Gastrocnemius medialis (tissue), 4 donors: ENCODE measurements around the gene FNDC11.

Experiments
- POLR2A ChIP-seq, 2 donors: fragments of 450-650 bp; IDR thresholded peaks; one replicate each; pipeline ENCODE4 v1.6.1; 2017; ENCODE audit warnings: antibody characterized with exemption in 2 of 2, mild to moderate bottlenecking in 2 of 2, moderate library complexity in 2 of 2
- TF ChIP-seq, protein P1 (sequence below), 5 experiments: fragments of 450-650 bp in 3 of 5; fragments of 200-600 bp in 2 of 5; sonication (generic) in 2 of 5; IDR thresholded peaks in 4 of 5; conservative IDR thresholded peaks in 1 of 5; 1 replicate in 4 of 5; 2 replicates in 1 of 5; pipeline ENCODE4 v1.5.1; 2016 to 2019; ENCODE audit warnings: antibody characterized with exemption in 5 of 5, mild to moderate bottlenecking in 3 of 5, moderate library complexity in 3 of 5

DNA sequence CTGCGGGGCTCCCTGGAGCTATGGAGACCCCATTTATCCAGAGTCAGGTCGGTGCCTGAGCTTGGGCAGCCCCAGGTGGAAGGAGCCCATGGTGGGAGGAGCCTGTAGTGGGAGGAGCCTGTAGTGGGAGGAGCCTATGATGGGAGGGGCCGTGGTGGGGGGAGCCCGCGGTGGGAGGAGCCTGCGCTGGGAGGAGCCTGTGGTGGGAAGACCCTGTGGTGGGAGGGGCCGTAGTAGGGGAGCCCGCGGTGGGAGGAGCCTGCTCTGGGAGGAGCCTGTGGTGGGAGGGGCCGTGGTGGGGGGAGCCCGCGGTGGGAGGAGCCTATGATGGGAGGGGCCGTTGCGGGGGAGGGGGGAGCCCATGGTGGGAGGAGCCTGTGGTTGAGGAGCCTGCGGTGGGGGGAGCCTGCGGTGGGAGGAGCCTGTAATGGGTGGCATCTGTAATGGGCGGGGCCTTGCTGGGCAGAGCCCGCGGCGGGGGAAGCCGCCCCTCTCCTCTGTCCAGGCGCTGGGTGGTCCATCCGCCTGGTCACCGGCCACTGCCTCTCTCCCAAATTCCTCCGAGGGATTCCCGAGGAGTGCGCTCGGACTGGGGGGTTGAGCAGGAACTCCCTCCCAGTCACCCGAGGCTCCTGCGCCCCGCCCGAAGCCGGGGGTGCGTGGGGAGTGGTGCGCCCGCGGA is 567 bp upstream of the FNDC11 start:
- TF ChIP-seq POLR2A (IDR thresholded peaks at IDR 0.05) = peak in 1 of 2 donors; percentile 22
- TF ChIP-seq, protein P1, sequence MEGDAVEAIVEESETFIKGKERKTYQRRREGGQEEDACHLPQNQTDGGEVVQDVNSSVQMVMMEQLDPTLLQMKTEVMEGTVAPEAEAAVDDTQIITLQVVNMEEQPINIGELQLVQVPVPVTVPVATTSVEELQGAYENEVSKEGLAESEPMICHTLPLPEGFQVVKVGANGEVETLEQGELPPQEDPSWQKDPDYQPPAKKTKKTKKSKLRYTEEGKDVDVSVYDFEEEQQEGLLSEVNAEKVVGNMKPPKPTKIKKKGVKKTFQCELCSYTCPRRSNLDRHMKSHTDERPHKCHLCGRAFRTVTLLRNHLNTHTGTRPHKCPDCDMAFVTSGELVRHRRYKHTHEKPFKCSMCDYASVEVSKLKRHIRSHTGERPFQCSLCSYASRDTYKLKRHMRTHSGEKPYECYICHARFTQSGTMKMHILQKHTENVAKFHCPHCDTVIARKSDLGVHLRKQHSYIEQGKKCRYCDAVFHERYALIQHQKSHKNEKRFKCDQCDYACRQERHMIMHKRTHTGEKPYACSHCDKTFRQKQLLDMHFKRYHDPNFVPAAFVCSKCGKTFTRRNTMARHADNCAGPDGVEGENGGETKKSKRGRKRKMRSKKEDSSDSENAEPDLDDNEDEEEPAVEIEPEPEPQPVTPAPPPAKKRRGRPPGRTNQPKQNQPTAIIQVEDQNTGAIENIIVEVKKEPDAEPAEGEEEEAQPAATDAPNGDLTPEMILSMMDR (IDR thresholded peaks at IDR 0.05 in 4 of 5, conservative IDR thresholded peaks at IDR 0.05 in 1 of 5) = no peak
